Smooth muscle cell of the brain vasculature (primary cell): Measurements from ENCODE around the gene IGFBP7.
A peak's percentile ranks its signal among the peaks of the same experiment; 100 is the strongest.

Source experiments
- DNase-seq: peaks from one replicate; pipeline ENCODE4 v3.0.0-alpha.2; 2012; ENCODE audit warnings: low read depth, low spot score

IGFBP7 gene

GRCh38 chr4:57043347-57044251 is 66.6 kb downstream of the IGFBP7 start:
- peak; percentile 89 for DNase-seq

DNA sequence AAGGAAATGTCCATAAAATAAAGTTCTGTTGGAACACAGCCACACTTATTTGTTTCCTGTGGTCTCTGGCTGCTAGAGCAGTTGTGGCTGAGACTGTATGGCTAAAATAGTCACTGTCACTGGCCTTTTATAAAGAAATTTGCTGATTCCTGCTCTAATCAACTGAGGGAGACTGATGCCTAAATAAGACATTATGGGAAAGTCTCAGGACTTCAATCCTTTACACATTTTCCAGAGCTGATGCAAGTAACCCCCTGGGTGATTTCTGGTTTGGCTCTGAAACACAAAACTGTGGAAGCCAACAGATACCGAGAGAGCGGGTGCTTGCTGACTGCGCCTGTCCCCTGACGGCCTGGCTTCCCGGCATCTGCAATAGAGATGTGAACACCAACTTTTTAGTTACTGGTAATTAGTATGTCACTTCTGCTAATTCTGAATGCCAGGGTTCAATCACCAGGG is 67.4 kb downstream of the IGFBP7 start:
- no peak for DNase-seq

- no peak for DNase-seq
These were observed 69.2 kb downstream of the IGFBP7 start for GRCh38 chr4:57041020-57041419.

GRCh38 chr4:57040510-57040909 is 69.7 kb downstream of the IGFBP7 start:
- no peak for DNase-seq

GRCh38 chr4:57039345-57039744 is 70.8 kb downstream of the IGFBP7 start:
- DNase-seq, result no peak

GRCh38 chr4:57037982-57038604 is 72.1 kb downstream of the IGFBP7 start:
- DNase-seq, result no peak

- DNase-seq, result no peak
These were observed 75.7 kb downstream of the IGFBP7 start for GRCh38 chr4:57034520-57034919.

DNA sequence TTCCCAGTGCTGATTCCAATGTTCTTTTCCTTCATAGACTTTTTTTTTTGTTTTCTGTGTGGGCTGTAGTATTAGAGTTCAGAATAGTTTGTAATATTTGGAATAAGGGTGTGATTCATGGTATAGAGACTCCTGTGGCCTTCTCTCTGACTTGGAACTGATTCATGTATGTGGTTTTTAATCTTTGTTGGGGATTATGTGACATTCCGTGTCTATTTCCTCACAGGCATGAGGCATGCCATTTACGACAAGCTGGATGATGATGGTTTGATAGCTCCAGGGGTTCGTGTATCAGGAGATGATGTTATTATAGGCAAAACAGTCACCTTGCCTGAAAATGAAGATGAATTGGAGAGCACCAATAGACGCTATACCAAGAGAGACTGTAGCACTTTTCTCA is 87.1 kb downstream of the IGFBP7 start:
- no peak for DNase-seq

GRCh38 chr4:57020467-57021101 is 89.6 kb downstream of the IGFBP7 start:
- DNase-seq, result no peak

DNA sequence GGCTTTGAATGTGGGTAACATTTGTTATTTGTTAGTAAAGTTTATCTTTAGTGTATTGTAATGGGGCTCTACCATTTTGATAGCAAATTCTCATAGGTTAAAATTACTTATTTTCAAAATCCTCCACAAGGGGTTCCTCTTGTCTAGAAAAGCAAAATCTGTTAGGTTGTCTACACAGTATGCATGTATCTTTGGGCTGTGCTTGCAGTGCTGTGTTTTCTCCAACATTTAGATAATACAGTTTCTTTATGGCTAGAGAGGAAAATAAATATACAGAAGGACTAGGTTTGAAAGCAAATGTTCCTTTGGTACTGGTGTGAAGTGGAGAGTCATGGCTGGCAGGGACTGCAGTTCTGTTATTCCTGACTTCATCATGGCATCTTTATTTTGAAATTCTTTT is 91.2 kb downstream of the IGFBP7 start:
- no peak for DNase-seq

GRCh38 chr4:57013543-57014120 is 96.6 kb downstream of the IGFBP7 start:
- DNase-seq, result no peak

DNA sequence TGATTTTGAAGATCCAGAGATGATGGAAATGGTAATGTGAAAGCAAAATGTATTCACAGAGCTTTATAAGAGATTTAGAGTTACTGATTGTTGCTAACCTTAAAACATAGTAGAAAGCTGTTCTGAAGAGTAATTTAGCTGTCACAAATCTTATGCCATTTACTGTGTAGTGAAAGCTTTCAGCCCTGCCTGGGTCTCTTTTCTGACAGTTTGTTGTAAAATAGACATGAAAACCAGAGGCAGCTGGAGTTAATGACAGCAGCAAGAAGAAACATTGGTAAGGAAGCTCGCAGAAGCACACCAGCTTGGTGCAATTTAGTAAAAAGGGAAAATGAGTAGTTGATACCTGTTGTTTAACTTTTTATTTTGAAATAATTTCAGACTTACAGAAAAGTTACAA is 110.4 kb downstream of the IGFBP7 start:
- DNase-seq, result no peak

GRCh38 chr4:56995525-56995924 is 114.7 kb downstream of the IGFBP7 start:
- no peak for DNase-seq

GRCh38 chr4:56990109-56990905 is 119.9 kb downstream of the IGFBP7 start:
- DNase-seq, result no peak

GRCh38 chr4:56986952-56987351 is 123.2 kb downstream of the IGFBP7 start:
- DNase-seq, result no peak

- no peak for DNase-seq
These were observed 124.0 kb downstream of the IGFBP7 start for GRCh38 chr4:56986192-56986591.

- no peak for DNase-seq
These were observed 128.4 kb downstream of the IGFBP7 start for GRCh38 chr4:56981795-56982201.
